GM21526 (cell line): ENCODE measurements around the gene AMIGO3.
"Not testable (repeated sequence)": the region's sequence is repeated elsewhere in the genome, so short reads cannot be mapped to it uniquely, and the experiment has no call there.

Experiments
- ATAC-seq: cut with Tn5 transposase; IDR thresholded peaks from one replicate; pipeline ENCODE4 v1.9.1; 2021; ENCODE audit warnings: moderate library complexity; ENCODE audit not compliant: unreplicated experiment, low FRiP score

Gene AMIGO3

DNA sequence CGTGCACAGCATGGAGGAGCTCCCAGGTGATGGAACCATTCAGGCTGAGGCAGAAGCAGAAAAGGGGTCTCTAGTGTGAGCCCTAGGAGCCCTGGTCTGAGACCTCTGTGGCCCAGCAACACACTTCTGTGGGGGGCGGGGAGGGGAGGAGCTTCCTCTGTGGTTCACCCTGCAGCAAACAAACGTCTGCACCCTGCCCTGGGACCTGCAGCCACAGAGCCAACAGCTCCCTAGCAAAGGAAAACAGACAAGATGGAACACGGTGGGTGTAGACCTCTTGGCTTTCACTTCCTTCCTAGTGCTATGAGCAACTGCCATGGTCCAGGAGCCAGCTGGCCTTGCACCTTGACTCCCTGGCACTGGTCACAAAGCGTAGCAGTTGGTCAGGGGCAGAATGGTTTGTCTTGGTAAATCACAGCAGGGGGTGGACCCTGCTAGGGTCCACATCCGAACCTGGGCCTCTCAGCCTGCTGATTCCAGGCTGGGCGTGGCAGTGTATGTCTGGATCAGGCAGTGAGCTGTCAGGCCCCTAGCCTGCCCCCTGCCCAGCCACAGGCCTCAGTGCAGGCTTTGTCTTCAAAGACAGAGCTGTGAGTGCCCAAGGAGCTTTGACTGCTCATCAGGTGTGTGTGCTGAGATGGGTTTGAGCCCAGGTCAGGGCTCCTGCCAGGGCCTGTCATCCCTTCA lies 6.7 kb downstream of the AMIGO3 start:
- ATAC-seq: no peak

- ATAC-seq: no peak
These were observed 7.3 kb downstream of the AMIGO3 start for GRCh38 chr3:49712166-49712565.

DNA sequence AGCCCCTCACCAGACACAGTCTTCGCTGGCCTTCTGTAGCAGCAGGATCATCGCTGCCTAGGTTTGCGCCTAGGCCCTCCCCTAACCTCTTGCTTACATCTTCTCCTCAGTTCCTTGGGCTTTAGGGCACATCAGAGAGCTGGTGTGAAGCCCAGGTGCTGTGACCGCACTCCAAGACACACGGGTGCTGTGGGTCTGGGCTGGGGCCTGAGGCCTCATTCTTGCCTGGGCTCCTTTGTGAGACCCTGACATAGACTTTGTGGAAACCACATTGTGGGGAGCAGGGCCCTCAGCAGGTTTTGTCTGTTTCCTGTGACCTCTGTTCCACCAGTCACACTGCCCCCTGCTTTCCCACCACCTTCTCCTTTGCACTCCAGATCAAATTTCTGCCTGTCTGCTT lies 8.0 kb downstream of the AMIGO3 start:
- ATAC-seq: no peak

GRCh38 chr3:49709852-49710251 lies 9.6 kb downstream of the AMIGO3 start:
- no peak for ATAC-seq

DNA sequence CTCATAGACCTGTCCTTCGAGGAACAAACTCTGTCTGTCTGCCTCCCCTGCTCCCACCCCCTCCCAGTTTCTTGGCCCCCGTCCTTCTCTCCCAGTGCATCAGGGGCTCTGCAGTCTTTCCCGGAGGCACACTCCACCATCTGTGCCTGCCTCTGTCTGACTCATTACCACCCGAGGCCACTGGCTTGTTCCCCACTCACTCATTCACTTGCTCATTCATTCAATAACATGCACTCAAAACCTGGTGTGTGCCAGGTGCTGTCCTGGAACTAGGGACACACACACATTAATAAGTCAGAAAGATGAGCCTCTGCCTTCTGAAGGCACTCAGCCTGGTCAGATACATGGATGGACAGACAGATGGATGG lies 12.4 kb downstream of the AMIGO3 start:
- ATAC-seq: no peak

DNA sequence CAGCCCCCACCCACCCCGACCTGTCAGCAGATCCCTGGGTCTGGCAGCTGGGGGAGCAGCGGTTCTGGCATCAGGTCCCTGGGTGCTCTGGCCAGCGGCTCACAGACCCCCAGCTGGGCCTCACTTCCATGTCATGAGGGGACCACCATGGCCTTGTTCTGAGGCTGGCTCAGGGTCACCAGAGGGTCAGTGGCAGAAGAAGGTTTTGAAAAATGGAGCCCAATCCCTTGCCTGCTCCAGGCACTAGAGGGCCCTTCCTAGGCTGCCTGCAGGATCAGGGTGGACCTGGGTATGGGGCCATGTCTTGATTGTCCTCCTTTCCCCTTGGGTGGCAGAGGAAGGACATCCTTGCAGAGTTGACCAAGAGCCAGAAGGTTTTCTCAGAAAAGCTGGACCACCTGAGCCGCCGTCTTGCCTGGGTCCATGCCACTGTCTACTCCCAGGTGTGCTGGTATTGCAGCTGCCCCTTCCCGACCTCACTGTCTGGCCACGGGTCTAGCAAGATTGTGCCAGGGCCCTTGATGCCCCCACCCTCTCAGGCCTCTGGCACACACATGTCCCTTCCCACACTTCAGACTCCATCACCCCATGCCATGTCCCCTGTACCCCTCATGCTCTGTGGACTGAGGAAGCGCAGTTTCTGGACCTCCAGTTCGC lies 12.9 kb downstream of the AMIGO3 start:
- no peak for ATAC-seq

DNA sequence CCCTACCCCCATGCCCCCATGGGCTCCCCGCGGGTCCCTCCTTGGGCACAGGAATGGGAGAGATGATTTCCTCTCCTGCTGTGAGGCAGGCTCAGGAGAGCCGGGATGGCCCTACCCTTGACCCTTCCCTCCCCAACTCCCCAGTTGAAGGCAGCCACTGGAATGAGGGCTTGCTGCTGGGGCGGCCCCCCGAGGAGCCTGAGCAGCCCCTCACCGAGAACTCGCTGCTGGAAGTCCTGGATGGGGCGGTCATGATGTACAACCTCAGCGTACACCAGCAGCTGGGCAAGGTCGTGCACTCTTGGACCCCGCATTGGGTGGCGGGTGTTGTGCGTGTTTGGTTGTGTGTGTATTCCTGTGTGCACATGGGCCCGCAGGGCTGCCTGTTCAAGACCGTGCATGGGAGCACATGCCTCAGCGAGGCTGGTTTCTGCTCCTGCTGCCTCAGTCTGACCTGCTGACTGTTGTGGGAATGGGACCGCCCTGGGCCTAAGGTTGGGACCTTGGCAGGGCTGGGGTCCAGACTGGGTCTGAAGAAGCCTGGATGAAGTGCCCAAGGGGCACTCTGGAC lies 14.0 kb downstream of the AMIGO3 start:
- ATAC-seq: no peak

- ATAC-seq: no peak
These were observed 14.9 kb downstream of the AMIGO3 start for GRCh38 chr3:49704629-49705028.

- ATAC-seq: no peak
These were observed 15.5 kb downstream of the AMIGO3 start for GRCh38 chr3:49703956-49704355.

DNA sequence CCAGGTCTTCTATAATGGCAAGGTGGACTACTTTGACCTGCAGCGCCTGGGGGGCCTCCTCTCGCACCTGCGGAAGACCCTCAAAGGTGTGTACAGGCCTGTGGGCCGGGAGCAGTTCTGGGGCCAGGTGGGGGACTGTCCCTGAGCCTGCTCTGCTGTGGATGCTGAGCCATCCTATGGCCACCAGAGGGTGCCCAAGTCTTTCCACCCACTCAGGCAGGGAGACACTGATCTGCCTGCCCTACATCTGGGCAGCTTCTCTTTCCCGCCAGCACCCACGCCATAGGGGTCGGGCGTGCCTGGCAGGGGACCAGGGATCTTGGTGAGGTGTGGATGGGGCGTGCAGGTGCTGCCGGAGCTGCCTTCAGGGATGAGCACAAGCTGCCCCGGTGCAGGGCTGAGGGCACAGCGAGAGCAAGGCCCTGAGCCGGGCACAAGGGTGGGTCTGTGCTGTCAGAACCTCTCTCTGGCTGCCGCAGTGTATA lies 16.0 kb downstream of the AMIGO3 start:
- ATAC-seq: peak; percentile 52

DNA sequence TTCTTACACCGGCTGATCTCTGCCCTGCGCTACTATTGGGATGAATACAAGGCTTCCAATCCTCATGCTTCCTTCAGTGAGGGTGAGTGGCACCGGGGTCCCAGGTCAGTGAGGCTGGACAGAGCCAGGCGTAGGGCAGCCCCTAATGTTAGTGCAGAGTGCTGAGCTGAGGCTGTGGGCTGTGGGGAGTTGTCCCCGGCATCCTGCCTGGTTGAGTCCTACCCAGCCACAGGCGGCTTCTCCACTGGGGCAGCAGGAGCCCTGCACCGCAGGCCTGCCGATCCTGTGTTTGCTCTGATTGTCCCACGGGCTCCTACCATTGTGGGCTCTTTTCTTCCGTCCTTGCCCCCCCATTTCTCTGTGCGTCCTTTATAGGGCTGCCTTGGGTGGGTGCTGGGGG lies 16.8 kb downstream of the AMIGO3 start:
- no peak for ATAC-seq

GRCh38 chr3:49701388-49702077 lies 18.0 kb downstream of the AMIGO3 start:
- no peak for ATAC-seq

DNA sequence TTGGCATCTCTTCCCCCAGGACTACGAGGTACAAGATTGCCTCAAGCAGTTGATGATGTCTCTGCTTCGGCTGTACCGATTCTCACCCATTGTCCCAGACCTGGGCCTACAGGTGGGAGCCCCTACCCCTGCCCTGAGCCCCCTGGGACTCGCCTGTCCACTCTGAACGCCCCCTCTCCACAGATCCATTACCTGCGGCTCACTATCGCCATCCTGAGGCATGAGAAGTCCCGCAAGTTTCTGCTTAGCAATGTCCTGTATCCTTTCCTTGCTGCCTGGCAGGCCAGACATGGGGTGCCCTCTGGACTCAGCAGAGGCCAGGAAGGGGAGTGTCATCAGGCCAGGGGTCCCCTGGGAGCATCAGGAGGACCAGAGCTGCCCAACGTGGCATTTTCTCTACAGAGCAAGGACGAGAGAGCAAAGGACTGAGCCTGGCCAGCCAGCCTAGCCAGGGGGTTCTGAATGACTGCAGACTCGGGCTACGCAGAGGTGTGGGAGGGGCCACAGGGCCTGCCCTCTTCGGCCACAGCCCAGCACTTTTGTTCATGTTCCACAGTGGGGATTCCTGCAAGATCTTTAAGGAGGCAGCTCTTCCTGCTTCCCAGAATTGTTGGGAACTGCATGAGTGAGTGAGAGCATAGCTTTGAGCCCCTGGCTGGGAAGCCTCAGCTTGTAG lies 18.9 kb downstream of the AMIGO3 start:
- no peak for ATAC-seq

DNA sequence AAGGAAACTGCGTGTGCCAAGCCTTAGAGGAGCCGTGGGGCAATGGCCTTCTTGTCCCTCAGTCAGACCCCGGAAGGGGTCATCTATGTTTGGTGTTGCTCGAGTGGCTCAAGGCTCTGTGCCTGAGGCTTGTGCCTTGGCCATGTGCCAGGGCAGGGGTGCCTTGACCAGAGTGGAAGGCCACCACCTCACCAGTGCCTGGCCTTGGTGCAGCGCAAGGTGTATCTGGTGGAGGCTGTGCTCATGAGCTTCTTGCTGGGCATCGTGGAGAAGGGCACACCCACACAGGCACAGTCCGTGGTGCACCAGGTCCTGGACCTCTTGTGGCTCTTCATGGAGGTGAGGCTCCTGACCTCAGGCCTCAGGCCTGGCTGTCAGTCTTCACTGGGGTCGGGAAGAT lies 19.5 kb downstream of the AMIGO3 start:
- ATAC-seq: no peak

GRCh38 chr3:49699281-49699979 lies 20.1 kb downstream of the AMIGO3 start:
- no peak for ATAC-seq

DNA sequence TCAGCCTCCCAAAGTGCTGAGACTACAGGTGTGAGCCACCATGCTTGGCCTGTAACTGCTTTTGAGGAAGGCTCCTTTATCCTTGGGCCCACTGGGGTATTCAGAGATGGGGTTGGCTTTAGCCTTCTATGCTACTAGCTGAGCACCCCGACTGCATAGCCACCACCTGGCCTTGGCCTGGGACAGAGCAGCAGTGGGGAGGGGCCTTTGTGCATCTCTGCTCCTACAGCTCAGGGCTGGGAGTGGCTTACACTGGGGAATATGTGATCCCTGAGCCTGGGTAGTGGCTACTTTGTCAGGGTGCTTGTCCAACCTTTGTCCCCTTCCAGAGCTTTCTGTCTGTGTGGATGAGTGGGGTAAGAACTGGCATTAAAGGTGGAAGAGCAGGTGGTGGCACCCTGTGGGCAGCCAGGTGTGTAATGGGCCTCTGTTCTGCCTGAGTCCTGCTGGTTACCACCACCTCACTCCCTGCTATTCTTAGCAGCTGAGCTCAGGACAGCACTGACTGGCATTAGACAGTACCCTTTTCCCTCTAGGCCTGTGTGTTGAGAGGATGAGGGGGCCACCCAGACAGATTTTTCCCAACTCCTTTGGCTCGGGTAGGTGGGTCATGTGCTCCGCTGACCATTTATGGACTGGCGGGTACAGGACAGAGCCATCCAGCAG lies 24.0 kb downstream of the AMIGO3 start:
- ATAC-seq: not testable (repeated sequence)

- not testable (repeated sequence) for ATAC-seq
These were observed 24.9 kb downstream of the AMIGO3 start for GRCh38 chr3:49694409-49695070.

DNA sequence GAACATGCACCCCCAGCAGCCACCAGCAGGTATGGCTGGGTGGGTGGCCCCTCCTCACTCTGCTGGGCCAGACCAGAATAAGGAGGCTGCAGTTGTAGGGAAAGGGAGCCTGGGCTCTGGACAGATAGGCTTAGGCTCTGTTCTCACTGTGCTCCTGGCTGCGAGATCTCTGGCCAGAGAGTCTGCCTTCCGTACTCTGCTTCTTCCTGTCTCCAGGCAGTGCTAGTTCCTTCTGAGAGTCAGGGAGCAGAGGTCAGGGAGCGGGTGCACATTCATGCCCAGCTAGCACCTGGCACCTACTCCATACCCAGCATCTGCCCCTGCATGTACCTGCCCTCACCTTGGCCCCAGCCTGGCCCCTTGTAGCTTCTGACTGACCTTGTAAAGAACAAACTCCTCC lies 28.0 kb downstream of the AMIGO3 start:
- not testable (repeated sequence) for ATAC-seq

- ATAC-seq: not testable (repeated sequence)
These were observed 28.6 kb downstream of the AMIGO3 start for GRCh38 chr3:49690856-49691255.
